ENCODE results near the gene GMCL2.

DNA sequence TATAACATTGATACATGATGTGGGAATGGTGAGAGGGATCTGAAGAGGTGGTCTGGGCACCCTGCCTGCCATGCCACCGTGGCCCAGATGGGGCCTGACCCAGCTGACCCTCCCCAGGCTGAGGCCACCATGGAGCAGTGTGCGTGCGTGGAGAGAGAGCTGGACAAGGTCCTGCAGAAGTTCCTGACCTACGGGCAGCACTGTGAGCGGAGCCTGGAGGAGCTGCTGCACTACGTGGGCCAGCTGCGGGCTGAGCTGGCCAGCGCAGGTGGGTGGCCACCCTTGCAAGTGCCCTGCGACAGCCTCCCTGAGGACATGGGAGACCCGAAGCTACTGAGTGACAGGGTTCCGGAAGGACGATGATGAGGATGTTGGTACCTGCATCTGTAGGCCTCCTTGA, 49.2 kb downstream of the GMCL2 start:
- no peak for TF ChIP-seq POLR2A (IDR thresholded peaks at IDR 0.05)
- TF ChIP-seq, protein P1, sequence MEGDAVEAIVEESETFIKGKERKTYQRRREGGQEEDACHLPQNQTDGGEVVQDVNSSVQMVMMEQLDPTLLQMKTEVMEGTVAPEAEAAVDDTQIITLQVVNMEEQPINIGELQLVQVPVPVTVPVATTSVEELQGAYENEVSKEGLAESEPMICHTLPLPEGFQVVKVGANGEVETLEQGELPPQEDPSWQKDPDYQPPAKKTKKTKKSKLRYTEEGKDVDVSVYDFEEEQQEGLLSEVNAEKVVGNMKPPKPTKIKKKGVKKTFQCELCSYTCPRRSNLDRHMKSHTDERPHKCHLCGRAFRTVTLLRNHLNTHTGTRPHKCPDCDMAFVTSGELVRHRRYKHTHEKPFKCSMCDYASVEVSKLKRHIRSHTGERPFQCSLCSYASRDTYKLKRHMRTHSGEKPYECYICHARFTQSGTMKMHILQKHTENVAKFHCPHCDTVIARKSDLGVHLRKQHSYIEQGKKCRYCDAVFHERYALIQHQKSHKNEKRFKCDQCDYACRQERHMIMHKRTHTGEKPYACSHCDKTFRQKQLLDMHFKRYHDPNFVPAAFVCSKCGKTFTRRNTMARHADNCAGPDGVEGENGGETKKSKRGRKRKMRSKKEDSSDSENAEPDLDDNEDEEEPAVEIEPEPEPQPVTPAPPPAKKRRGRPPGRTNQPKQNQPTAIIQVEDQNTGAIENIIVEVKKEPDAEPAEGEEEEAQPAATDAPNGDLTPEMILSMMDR (IDR thresholded peaks at IDR 0.05): no peak
